Germinal center (tissue), 1 donor: ENCODE measurements around the gene NR2E1.

Source experiments
- DNase-seq: peaks from one replicate; pipeline ENCODE4 v3.0.0; 2012; ENCODE audit warnings: mixed read lengths, low spot score

The NR2E1 gene

DNA sequence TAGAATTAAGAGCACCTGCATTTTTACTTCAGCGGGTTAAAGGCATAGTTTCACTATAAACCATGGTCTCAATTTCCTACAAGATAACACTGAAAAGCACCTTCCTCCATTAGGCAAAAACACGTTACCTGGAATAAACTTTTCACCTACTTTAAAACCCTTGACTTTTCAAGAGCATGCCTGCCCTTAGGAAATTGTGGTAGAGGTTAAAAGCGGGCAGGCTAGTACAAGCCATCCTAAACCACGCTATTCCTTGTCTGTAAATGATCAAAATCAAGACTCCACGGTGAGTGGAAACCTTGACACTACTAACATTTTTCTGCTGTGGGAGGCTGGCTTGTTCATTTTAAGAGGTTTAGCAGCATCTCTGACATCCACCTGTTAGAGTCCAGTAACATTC is 43.9 kb downstream of the NR2E1 start:
- DNase-seq = no peak

DNA sequence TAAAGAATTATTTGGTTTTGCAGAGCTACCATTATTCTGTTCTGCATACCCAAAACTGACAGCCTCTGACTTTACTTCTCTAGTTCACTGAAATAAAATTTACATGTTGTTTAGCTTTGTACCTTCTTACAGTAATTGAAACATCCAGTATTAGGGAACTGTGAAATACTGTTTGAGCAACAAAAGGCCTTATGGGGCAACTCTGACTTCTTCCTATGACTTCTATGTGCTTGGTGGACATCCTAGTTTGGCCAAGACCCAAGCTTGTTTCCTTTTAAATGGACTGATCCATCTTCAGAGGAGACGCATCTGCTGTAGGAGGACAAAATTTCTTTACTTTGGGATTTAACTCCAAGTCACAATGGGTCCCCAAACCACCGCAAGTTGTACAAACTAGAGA is 44.7 kb downstream of the NR2E1 start:
- no peak for DNase-seq

DNA sequence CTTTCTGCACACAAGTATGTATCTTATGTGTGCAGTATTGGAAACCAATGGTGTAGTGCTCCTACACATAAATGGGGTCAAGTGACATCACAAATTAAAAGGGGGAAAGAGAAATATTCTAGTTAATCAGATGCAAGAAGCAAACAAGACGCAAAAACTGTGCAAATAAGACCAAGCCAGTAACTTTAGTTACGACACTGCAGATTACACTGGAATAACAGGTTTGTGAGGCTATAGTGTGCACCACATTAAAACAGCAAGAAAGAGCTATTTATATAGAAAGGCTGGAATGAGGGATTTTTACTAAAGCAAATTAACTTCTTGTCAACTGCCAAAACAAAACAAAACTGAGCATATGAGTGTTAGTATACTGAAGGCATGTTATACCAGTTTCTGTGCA is 45.8 kb downstream of the NR2E1 start:
- no peak for DNase-seq

DNA sequence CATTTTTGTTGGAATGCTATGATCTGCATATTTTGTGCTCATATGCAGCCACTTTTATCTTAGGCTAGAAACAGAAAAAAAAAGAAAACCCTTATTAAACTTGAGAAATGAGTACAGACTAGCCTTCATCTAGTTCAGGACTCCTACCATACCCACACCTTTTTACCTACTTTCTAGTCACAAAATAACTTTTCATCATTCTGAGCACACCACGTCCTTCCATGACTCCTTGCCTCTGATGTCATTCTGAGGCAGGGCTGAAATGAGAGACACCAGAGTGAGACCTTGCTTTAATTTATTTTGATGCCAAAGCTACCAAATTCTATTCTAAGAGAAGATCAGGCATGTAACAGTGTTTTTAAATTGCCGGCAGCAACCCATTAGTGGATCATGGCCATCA is 56.2 kb downstream of the NR2E1 start:
- no peak for DNase-seq

DNA sequence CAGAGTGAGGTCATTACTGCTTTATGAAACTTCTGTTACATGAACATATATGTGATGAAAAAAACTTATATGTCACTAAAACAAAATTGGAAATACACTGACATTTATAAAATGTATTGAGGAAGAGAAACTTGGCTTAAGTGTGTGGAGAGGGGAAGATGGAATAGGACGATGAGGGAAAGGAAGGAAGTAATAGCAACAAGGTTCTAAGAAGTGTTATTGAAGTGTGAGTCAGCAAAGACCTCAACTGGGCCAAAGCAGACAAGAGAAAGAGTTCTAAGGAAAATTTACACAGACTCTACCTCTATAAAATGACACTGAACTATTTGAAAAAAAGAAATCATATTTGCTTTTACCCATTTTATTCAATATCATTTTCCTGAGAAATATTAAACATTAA is 56.7 kb downstream of the NR2E1 start:
- DNase-seq = no peak

DNA sequence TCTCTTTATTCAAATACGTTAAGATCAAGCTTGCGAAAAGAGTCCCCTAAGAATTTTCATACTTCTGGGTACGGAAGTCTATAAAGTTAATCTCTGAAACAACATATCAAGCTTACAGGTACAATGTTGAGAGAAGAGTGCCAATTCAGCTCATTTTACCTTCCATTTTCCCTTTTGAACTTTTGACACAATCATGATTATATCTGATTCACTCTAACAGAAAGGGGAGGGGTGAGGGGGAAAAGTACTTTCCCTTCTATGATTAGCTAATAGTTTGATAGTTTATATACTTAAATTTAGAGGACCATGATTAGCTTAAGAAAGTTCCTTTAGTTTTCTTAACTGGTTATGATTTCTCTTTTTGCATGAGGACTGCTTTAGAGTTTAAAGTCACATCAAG is 61.5 kb downstream of the NR2E1 start:
- no peak for DNase-seq

DNA sequence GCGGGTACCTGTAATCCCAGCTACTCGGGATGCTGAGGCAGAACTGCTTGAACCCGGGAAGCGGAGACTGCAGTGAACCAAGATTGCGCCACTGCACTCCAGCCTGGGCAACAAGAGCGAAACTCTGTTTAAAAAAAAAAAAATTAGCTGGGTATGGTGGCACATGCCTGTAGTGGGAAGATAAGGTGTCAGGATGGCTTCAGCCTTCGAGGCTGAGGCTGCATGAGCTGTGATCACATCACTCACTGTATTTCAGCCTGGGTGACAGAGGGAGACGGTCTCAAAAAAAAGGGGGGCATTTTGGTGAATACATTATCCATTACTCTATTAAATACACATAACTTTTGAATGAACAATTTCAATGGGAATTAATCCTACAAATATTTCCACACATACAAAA is 62.6 kb downstream of the NR2E1 start:
- DNase-seq = no peak

DNA sequence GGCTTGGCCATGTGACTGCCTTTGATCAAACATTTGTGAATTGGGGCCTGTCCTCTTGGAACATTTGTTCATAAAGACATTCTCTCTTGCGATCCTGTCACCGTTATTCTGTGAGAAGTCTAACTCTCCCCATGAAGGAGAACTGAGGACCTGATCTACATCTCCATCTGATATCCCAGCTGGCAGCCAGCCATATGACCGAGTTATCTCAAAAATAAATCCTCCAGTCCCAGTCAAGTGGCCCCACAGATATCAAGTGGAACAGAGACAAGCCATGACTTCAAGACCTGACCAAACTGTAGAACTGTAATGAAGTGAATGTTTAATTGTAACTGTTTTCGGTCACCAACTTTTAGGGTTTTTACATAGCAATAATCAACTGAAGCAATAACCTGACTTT is 69.3 kb downstream of the NR2E1 start:
- no peak for DNase-seq

DNA sequence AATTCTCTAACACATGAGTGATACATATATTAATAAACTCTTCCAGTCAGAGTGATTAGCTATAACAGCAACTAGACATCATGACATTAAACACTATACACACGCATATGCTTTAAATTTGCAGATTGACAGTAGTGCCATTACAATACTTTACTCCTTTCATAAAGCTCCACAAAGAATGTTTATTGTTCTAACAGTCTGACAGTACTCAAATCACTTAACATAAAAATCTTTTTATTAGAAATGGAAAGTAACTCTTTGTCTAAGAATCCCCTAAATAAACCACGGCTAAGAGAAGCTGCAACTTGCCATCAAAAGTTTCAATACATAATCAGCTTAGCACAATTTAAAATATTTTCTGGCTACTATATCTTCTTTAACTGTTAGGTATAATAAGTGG is 71.0 kb downstream of the NR2E1 start:
- no peak for DNase-seq

DNA sequence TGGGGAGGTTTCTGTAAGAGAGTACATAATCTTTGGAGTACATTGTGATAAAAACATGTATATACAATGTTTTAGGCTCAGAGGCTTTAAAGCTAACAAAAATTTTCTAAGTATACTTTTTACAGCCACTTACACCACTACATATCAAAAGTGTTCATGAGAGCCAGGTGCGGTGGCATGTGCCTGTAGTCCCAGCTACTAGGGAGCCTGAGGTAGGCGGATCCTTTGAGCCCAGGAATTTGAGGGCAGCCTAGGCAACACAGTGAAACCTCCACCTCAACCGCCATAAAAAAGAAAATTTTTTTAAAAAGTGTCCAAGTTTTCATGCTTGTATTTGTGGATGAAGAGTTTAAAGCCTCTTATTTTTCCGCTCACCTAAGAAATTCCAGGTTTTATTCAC is 72.5 kb downstream of the NR2E1 start:
- DNase-seq = no peak
